Amygdala (tissue), 56 donors: ENCODE measurements around the gene ZBTB20.

ENCODE experiments used
- DNase-seq, 56 donors: peaks; one replicate each; lab custom pipeline; 2025; lab: John Stamatoyannopoulos, UW

Gene ZBTB20

DNA sequence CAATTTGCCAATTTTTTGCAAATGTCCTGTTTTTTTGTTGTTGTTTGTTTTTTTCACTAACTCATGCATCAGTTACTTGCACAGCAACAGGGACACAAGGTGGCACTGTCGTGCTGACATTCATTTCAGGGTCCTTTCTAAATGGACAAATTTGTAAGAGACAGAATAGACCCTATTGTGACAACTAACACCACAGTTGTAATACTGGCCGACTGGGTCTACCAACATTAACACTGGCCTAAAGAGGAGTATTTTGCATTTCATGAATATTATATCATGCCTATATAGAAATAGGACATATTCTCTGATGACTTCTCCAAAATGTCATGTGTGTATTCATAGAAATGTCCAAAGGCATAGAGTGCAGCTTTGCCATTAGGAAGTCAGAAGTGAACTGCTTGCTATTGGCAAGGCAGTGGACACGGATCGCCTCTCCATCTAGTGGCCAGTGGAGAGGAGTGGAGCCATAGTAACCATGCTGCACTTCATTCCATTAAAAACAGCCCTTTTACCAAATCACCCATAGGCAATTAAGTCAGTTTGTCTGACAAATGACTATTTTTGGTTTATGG is 54.8 kb downstream of the ZBTB20 start:
- peak in 48 of 56 donors; percentile 10 to 85 (median 58) for DNase-seq

DNA sequence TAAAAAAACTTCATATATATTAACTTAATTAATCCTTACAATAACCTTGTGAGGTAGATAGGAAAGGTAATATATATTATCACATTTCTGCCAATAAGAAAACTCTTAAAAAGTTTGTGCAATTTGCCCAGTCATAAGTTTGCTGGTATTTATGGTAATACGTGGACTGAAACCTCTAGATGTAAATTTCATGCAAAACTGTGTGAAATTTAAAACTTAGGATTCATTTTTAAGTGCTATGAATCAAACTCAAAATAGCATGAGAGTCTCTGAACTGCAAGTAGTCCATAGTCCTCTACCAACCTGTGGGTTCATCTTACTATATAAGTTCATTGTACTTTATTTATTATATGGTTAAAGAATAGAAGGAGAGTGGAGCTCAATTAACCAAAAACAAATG is 56.4 kb downstream of the ZBTB20 start:
- no peak for DNase-seq

DNA sequence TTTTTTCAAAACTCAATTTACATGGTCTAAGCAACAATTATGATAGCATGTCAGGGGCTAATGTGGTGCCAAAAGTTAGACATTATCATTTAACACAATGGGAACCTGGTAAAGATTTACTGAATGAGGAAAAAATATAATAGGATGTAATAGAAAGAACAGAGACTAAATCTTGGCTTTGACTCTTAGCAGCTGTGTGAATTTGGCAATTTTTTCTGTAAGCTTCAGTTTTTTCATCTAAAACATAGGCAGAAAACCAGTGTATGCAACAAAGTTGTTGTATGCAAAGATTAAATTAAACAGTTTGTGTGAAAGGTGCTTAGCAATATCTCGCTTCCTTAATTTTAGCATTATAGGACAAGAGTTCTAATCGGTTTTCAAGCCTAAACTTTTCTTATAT is 57.6 kb downstream of the ZBTB20 start:
- no peak for DNase-seq

DNA sequence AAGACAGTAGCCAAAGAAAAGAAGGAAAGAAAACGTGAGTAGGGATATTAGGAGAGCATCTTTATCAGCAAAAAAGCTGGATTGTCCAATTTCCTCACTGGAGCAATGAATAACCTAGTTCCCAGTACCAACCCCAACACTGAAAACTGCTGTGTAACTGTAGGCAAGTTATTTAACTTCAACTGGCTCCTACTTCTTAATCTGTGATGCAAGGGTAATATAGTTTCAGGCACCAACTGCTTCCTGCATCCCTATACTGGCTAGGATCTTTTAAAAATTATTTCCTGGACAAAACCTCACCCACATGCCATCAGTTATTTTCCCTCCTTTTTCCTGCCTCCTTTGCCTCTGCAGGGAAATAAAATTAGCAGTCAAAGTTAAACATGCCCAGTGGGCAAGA is 59.6 kb downstream of the ZBTB20 start:
- DNase-seq, result no peak

DNA sequence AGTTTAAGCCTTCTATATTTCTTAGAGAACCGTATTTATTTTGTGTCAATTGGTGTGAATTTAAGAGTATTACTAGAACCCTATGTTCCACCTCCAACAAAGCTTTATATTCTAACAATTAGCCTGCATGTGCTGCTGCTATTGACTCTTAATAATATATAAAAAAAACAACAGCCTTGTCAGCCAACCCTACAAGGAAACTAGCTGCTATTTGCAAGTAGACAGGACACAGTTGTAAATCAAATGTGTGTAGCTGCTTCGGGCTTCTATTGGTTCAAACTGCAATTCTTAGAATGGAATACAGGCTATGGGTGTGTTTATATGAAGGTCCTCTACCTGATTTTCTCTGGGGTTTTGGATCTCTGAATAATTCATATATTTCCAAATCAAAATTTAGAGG is 60.7 kb downstream of the ZBTB20 start:
- DNase-seq, result no peak

DNA sequence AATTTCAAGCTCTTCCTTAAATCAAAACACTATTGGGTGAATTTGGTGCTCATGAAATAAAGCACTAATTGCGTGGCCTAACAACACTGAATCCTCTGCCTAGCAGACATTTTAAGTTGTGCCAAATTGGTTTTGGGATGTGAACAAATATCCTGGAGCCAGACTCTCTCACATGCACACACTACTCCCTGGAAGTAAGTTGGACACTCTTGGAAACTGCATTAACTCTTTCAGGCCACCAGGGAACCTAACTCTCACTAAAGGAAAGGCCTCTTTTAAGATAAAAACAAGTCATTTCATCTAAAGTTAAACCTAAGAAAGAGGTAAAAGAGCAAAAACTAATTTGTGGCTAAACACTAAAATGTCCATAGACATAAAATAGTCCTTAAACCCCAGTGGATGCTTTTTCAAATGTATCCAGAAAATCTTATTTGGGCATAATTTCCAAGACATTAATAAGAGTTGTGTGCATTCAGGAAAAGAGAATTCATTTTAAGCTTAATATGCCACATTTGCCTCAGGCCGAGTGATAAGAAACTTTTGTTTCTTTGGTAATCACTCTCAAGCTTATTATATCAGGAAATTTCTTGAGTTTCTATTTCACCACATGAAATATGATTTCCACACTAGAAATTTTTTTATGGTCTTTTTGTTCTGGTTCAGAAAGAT is 61.8 kb downstream of the ZBTB20 start:
- DNase-seq, result peak in 8 of 56 donors; percentile 0 to 34 (median 20)

DNA sequence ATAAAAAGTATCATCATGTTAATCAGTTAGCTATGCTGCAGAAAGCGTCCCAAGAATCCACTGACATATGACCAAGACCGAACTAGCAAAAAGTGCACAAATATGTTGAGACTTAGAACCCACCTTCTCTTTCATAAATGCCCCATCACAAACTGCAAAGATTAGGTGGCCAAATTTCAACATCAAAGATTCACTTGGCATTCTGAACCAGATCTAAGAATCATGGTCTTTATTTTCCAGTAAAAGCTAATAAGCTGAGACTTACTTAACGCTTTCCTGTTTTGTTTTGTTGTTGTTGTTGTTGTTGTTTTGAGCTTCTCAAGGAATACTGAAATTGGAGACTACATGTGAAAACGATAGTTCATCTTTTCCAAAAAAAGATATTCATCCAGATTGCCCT is 62.4 kb downstream of the ZBTB20 start:
- DNase-seq, result no peak

DNA sequence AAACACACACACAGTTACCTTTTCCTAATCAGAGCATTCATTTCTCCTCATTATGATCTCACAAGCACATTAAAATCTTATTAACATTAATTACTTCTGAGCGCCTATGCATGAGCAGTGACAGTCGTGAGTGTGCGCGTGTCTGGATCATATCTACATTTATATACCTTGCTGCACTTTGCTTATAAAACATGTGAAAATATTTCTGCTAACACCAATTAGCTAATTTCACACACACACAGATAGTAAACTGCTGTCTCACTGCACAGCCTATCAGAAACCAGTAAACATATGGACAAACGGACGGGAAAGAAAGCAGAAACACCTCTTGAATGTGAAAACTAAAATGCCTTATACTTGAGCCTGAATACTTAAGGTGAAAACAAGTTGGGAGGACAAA is 64.8 kb downstream of the ZBTB20 start:
- DNase-seq, result no peak

DNA sequence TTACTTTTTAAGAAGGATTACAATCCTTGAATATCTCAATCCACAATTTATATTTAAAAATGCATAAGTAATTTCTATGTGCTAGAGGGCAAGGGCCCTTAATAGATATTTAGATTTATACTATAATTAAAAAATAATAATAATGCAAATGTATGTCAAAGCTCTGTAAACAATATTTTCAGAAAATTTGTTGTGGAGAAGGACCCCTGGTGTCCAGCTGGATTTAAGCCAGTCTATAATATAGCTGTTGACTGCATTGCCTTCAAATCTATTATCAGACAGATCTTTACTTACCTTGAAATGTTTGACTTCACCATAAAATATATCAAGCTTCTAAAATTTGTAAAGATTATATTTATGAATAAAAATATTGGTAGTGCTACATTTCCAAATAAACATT is 65.6 kb downstream of the ZBTB20 start:
- peak in 1 of 56 donors; percentile 1 for DNase-seq

DNA sequence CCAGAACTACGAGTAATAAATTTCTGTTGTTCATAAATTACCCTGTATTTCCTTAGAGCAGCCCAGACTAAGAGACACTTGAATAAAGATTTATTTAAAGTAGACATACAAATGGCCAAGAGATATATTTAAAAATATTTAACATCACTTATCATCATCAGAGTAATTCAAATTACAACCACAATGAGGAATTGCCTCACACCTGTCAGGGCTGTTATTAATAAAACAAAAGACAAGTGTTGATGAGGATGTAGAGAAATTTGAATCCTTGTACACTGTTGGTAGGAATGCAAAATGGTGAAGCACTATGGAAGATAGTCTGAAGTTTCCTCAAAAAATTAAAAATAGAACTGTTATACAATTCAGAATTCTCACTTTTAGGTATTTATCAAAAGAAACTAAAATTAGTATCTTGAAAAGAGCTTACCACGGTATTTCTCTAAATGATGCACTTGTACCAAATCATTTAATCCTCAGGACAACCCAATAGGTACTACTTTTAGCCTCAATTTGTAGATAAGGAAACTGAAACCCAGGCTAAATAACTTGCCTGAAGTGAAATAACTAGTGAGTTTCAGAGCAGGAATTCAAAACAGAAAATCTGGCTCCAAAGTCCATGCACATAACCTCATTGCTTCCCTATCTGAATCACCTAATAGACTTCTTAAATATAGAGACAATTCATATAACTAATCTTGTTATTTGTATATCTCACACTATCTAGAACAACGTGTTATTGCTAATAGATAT is 69.4 kb downstream of the ZBTB20 start:
- DNase-seq, result no peak

DNA sequence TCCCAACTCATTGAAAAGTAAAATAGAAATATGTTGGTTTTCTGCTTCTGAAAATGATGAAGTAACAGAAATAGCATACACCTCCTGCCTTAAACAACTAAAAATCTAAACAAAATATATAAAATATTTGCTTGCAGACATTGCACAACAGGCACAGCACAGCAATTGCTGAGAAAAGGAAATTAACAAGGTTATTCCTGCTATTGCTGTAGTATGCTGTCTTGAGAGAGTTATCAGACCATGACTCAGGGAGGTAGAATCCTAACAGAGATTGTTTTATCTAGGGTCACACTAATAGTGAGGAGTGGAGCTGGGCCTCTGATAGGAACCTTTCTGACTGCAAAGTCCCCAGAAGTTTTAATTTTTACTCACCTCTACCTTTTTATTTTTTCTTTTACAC is 72.6 kb downstream of the ZBTB20 start:
- DNase-seq, result no peak

DNA sequence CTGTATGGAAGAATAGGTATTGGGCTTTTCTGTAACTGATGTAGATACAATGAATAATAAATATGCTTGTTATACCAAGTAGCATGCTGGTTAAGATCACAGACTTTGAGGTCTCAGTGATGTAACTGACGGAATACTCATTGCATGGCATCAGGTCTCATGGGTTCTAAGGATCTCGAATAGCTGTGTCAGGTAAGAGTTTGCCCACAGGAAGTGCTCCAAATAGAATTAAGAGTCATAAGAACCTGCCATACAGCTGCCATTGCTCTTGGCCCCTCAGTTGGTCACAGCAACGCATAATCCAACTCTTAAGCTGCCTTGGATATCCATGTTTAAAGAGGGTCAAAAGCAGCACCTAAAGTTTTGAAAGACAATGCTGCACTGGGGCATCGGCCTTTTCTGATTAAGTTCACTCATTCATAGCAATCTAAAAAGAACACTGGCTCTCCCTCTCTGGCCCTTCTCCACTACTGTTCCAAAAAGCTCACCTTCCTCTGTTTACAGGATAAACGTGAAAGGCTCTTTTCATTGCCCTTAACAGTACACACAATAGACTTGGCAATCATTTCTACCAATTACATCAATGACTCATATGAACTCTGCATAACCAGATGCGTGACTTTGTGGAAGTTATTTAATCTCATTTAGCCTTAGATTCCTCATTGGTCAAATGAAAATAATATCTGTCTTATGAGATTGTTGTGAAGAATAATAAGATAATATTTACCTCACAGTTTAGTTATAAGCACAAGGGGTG is 74.6 kb downstream of the ZBTB20 start:
- no peak for DNase-seq

DNA sequence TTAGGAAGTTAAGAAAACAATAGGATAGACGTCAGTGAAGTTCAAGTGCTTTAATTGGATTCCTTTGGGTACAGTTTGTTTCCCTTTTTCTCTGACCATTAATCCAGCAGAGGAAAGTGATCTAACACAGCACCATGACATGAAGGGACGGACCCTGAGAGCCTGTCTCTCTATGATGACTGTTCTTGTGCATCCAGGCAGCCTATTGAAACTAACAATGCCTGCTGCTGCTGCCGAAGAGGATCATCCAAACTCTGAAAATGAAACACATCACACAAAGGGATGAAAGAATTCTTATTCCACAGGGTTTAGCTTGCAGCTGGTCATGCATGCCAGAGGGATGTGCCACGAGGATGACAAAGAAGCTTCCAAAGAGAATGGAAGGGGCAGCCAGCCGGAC is 75.5 kb downstream of the ZBTB20 start:
- DNase-seq, result peak in 42 of 56 donors; percentile 4 to 81 (median 44)

DNA sequence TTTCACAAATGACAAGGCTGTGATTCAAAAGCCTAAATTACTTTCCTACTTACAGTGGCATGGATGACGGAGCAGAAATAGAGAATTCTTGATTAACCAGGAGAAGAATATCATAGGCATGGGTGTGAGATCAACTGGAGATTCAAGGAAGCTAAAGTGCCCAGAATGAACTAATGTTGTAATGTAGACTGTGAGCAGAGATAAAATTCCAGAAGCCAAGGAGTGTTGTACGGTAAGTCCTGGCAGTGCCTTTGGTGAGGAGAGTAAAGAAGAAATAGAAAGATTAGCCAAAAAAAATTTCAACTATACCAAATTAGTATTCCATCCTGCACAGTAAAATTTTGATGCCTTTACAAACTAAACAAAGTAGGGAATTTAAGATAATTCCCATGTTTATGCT is 75.9 kb downstream of the ZBTB20 start:
- no peak for DNase-seq

DNA sequence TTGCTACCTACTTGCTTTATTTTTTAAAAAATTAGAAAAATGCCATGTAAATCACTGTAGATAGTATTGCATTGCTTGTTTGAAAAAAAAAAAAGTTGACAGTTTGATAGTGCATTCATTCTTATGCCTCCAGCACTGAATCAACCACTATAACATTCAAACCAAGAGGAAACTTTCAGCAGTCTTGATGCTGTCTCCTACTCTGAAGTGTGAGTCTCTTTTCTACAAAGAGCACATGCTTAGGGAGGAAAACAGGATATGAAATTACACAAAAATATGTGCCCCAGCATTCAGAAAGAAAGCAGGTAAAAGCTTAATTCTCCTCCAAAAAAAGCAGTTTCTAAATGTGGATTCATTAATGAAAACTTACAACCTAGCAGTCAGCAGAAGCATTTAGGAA is 78.3 kb downstream of the ZBTB20 start:
- DNase-seq, result no peak

DNA sequence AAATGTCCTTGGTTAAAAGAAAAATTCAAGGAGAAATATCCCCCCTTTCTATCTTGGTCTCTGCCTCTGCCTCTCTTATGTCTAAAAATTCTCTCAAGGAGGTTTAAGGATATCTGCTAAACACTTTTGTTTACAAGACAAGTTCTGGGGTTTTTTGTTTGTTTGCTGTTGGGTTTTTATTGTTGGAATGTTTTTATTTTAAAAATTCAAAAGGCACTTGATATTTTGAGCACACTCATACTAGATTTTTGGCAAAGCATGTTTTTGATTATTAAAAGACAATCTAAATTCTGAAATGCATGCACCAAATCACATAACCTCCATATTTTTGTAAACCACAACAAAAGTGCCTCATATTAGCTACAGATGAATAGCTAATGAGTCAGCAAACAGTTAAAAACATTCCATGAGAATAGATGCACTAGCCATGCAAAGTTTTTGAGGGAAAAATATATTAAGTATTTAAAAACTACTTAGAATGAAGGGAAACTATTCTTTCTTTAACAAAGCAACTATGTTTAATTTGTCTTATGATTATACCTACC is 84.6 kb downstream of the ZBTB20 start:
- DNase-seq, result no peak

DNA sequence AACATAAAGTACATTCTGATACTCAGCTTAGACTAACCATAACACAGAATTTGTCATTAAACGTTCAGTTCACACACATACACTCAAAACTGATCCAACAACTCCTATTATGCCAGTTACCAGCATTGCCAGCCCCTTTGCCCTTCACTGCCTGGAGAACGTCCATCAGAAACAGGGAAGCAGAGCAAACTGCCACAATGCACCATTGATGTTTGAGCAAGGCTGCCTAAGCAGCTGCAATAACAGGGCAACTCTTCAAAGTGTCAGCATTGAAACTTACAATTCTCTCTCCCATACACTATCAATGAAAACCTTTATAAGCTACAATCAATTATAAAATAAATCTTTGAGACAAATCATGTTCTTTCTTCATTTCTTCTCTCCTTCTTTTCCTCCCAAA is 85.1 kb downstream of the ZBTB20 start:
- peak in 50 of 56 donors; percentile 13 to 94 (median 68) for DNase-seq

DNA sequence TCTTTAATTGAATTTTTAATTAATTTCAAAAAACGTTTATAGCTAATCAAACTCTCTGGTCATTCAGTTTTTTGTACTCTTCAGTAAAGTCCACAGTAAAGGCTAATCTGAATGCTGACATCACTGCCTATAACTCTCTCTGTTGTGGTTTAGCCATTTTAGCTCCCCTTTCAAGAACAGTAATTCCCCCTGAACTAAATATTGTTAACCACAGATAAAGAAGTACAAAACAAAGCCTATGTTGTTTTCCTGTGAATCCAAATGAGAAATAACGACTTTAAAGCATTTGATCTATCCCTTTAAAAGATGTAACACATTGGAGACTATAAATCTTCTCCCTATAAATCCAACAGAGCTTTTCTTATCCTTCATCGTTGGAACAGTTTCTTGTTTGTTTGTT is 94.2 kb downstream of the ZBTB20 start:
- no peak for DNase-seq

DNA sequence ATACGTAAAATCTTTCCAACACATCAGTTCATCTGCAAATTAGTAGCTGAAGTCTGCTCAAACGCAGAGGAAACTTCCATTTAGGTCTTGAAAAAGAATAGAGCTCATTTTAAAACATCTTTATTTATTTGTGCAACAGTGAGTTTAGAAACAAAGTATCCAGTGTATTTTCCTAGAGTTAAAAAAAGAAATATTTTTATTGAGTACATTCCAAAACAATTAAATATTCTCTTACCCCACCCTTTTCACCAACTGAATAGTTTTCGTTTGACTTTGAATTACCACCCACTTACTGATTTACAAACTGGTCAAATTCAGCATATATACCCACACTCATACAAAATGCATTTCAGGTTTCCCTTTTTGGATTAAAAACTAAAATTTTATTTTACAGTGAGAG is 104.7 kb downstream of the ZBTB20 start:
- no peak for DNase-seq

DNA sequence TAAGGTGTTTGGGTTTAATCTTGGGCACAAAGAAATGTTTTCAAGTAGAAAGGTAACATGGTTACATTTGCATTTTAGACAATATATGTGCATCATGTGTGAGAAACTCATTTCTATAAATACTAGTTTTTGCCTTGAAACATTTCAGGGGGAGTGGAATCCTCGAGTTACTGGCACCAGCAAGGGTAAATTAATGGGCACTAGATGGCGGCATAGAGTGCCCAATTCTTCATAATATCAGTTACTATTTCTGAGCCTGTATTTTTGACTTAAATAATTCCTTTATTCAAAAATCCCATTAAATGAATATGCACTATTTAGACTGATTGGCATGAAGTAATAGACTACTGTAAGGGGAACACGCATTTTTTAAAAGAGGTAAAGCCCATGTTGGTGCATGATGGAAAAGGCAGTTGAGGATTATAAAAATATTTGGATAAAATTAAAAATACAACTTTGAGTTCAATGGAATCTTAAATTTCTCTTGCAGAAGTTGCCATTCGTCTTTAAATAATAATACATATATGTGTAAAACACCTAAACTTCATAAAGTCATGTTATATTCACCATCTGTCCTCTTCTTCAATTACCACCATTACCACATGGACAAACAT is 106.3 kb downstream of the ZBTB20 start:
- DNase-seq, result peak in 6 of 56 donors; percentile 2 to 59 (median 10)
